GM23338 (cell line): Measurements from ENCODE around the gene EYA2. TPM values are rescaled to one million over a fixed set of nuclear protein-coding genes. Genes with fewer than 3 reads are reported as not detected.

Source experiments
- ATAC-seq: fragments of 200-7000 bp; cut with Tn5 transposase; 3 replicates; pipeline ENCODE4 v1.9.1; 2020
- DNase-seq: peaks from one replicate; pipeline ENCODE4 v3.0.0-alpha.2; 2015; ENCODE audit warnings: low spot score
- H2AFZ ChIP-seq: fragments of 200-600 bp; sonication (generic); 2 replicates; pipeline ENCODE4 v1.8.0; 2016; ENCODE audit warnings: antibody characterized with exemption, mild to moderate bottlenecking, moderate library complexity
- H3F3A ChIP-seq: fragments of 200-600 bp; sonication (generic); replicated peaks from 2 replicates; pipeline ENCODE4 v1.8.0; 2017; ENCODE audit warnings: antibody characterized with exemption, mixed run types, low read depth
- H3K27ac ChIP-seq: fragments of 200-600 bp; sonication (generic); 2 replicates; pipeline ENCODE4 v1.6.1; 2016; ENCODE audit warnings: low read depth
- H3K27me3 ChIP-seq: fragments of 200-600 bp; sonication (generic); 2 replicates; pipeline ENCODE4 v1.8.0; 2016; ENCODE audit warnings: mild to moderate bottlenecking, mixed run types, moderate library complexity; ENCODE audit not compliant: insufficient read depth
- H3K36me3 ChIP-seq: fragments of 200-600 bp; sonication (generic); 2 replicates; pipeline ENCODE4 v1.8.0; 2016; ENCODE audit warnings: mild to moderate bottlenecking; ENCODE audit not compliant: insufficient read depth
- H3K4me1 ChIP-seq: fragments of 200-600 bp; sonication (generic); 2 replicates; pipeline ENCODE4 v1.8.0; 2016; ENCODE audit warnings: mild to moderate bottlenecking, moderate library complexity; ENCODE audit not compliant: insufficient read depth
- H3K4me2 ChIP-seq: fragments of 200-600 bp; sonication (generic); 2 replicates; pipeline ENCODE4 v1.7.1; 2017; ENCODE audit warnings: mixed run types
- H3K4me3 ChIP-seq: fragments of 200-600 bp; sonication (generic); 2 replicates; pipeline ENCODE4 v1.6.1; 2016; ENCODE audit warnings: mixed run types
- H3K79me2 ChIP-seq: fragments of 200-600 bp; sonication (generic); replicated peaks from 2 replicates; pipeline ENCODE4 v1.8.0; 2017; ENCODE audit warnings: mild to moderate bottlenecking; ENCODE audit not compliant: insufficient read depth
- H3K9me2 ChIP-seq: fragments of 200-600 bp; sonication (generic); 2 replicates; pipeline ENCODE4 v1.8.0; 2017; ENCODE audit not compliant: insufficient read depth
- H4K20me1 ChIP-seq: fragments of 200-600 bp; sonication (generic); replicated peaks from 2 replicates; pipeline ENCODE4 v1.8.0; 2017; ENCODE audit warnings: mild to moderate bottlenecking; ENCODE audit not compliant: insufficient read depth
- H3K27ac Mint-ChIP-seq: 2 replicates; pipeline ENCODE4 v1.8.0; 2020; ENCODE audit warnings: inconsistent platforms, mild to moderate bottlenecking, moderate library complexity, mixed read lengths
- H3K27me3 Mint-ChIP-seq: 3 replicates; pipeline ENCODE4 v1.8.0; 2022; ENCODE audit warnings: low read depth, mild to moderate bottlenecking, moderate library complexity, mixed read lengths, inconsistent platforms; ENCODE audit not compliant: insufficient read depth, poor library complexity
- H3K36me3 Mint-ChIP-seq: 3 replicates; pipeline ENCODE4 v1.8.0; 2021; ENCODE audit warnings: low read depth, mild to moderate bottlenecking, inconsistent platforms, moderate library complexity, mixed read lengths
- H3K4me1 Mint-ChIP-seq: 3 replicates; pipeline ENCODE4 v1.8.0; 2020; ENCODE audit warnings: mild to moderate bottlenecking, inconsistent platforms, mixed read lengths
- H3K4me3 Mint-ChIP-seq: 3 replicates; pipeline ENCODE4 v1.8.0; 2021; ENCODE audit warnings: moderate library complexity, mild to moderate bottlenecking, inconsistent platforms, mixed read lengths
- H3K9me3 Mint-ChIP-seq: 3 replicates; pipeline ENCODE4 v1.8.0; 2020; ENCODE audit warnings: moderate library complexity, mild to moderate bottlenecking, inconsistent platforms, mixed read lengths
- JUNB ChIP-seq: IDR thresholded peaks from one replicate; pipeline ENCODE4 v1.6.1; 2016; ENCODE audit warnings: antibody characterized with exemption; ENCODE audit not compliant: unreplicated experiment
- ZNF331 ChIP-seq: fragments of 250-450 bp; sonication (Bioruptor Pico); IDR thresholded peaks from 2 replicates; pipeline ENCODE4 v1.5.0; 2020; ENCODE audit warnings: low read depth, mild to moderate bottlenecking, moderate library complexity
- polyA plus RNA-seq: library from polyadenylated mRNA; unstranded; fragments of >200 nt; fragmentation: Nextera tagmentation; extraction: Ambion mirVana; gene quantifications from 2 replicates; pipeline ENCODE4 v1.2.1, GENCODE V29; 2016
- total RNA-seq: library from RNA; depleted of rRNA; stranded (reverse); fragments of >200 nt; shearing (Covaris generic); gene quantifications from 2 replicates; pipeline ENCODE4 v1.2.3, GENCODE V29; 2014
- TF ChIP-seq, protein P1 (sequence below), 2 experiments: fragments of 200-600 bp in 1 of 2; sonication (generic) in 1 of 2; conservative IDR thresholded peaks; 2 replicates each; pipeline versions ENCODE4 v1.5.1 to v1.6.1; 2016 to 2017; ENCODE audit warnings: antibody characterized with exemption in 2 of 2, low read depth in 2 of 2, mild to moderate bottlenecking in 2 of 2, moderate library complexity in 1 of 2
- TF ChIP-seq, protein P2 (sequence below): IDR thresholded peaks from one replicate; pipeline ENCODE4 v1.6.1; 2018; ENCODE audit warnings: antibody characterized with exemption; ENCODE audit not compliant: unreplicated experiment

The EYA2 gene
- total and polyA plus RNA-seq, 2 experiments from 2014 or later = 0.50 to 0.56 TPM

- Histone ChIP-seq H3K9me2 (no peaks in the 10 kb centered on the region), H3F3A (peaks cover 20% of the 10 kb centered on the region; the same call in 1 of the 2 replicates), H2AFZ (no peak overlapping the region), H4K20me1 (peaks cover 4% of the 10 kb centered on the region; the same call in 1 of the 2 replicates), H3K4me2 (no peak overlapping the region), H3K27me3 (no peaks in the 10 kb centered on the region), H3K36me3 (peaks cover 66% of the 10 kb centered on the region), H3K4me1 (no peaks in the 10 kb centered on the region), H3K27ac (no peak overlapping the region), H3K79me2 (peaks cover 53% of the 10 kb centered on the region), H3K4me3 (no peak overlapping the region)
- Mint-ChIP-seq H3K27me3 (peaks cover 10% of the 10 kb centered on the region), H3K4me3 (no peak overlapping the region), H3K4me1 (peaks cover 16% of the 10 kb centered on the region; the same call in 2 of the 3 replicates), H3K36me3 (peaks cover 94% of the 10 kb centered on the region), H3K9me3 (no peaks in the 10 kb centered on the region), H3K27ac (peak overlapping the region; percentile 65)
- peak; percentile 77 for ATAC-seq
- no peak for TF ChIP-seq JUNB
- TF ChIP-seq, protein P1, sequence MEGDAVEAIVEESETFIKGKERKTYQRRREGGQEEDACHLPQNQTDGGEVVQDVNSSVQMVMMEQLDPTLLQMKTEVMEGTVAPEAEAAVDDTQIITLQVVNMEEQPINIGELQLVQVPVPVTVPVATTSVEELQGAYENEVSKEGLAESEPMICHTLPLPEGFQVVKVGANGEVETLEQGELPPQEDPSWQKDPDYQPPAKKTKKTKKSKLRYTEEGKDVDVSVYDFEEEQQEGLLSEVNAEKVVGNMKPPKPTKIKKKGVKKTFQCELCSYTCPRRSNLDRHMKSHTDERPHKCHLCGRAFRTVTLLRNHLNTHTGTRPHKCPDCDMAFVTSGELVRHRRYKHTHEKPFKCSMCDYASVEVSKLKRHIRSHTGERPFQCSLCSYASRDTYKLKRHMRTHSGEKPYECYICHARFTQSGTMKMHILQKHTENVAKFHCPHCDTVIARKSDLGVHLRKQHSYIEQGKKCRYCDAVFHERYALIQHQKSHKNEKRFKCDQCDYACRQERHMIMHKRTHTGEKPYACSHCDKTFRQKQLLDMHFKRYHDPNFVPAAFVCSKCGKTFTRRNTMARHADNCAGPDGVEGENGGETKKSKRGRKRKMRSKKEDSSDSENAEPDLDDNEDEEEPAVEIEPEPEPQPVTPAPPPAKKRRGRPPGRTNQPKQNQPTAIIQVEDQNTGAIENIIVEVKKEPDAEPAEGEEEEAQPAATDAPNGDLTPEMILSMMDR (conservative IDR thresholded peaks at IDR 0.05; ENCODE audit: low read depth in 2 of 2) = peak; percentile 80 to 92
- DNase-seq = peak; percentile 85
Observed at GRCh38 chr20:47220161-47220582, 325.5 kb downstream of the EYA2 start.

DNA sequence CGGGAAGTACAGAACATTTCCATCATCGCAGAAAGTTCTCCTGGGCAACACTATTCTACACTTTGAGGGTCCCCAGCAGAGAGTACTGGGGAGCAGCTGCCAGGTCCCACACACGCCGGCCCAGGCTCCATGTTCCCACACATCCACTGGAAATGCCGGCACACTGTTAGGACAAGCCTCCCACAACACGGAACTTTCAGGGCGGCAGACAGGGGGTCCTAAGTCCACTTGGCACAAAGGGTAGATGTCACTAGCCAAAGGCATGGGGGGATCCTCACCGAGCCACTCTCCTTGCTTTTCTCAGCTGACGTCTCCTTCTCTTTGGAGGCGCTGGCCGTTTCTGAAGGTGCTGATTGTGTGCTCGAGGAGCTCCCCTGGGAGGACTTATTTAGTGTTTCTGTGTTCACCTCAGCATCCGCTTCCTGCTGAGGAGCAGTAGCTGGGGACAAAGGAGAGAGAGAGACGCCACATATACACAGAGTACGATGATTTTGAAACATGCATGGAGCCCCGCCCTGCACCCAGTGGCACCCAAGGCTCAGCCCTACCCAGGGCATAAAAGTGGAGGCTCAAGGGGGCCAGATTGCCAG is 326.5 kb downstream of the EYA2 start:
- H4K20me1 ChIP-seq = peaks cover 4% of the 10 kb centered on the region; the same call in 1 of the 2 replicates
- no peaks in the 10 kb centered on the region for H3K27me3 ChIP-seq
- Mint-ChIP-seq H3K4me1 (peaks cover 13% of the 10 kb centered on the region; the same call in 1 of the 3 replicates), H3K36me3 (peaks cover 93% of the 10 kb centered on the region), H3K27me3 (peaks cover 10% of the 10 kb centered on the region), H3K4me3 (no peak overlapping the region), H3K9me3 (no peaks in the 10 kb centered on the region), H3K27ac (no peak overlapping the region)
- ATAC-seq (no peak), DNase-seq (no peak)
- no peak overlapping the region for H3K4me3 ChIP-seq
- peaks cover 61% of the 10 kb centered on the region for H3K36me3 ChIP-seq
- no peak overlapping the region for H3K4me2 ChIP-seq
- H2AFZ ChIP-seq = no peak overlapping the region
- H3K27ac ChIP-seq = peak overlapping the region; percentile 78; the same call in 1 of the 2 replicates
- peaks cover 45% of the 10 kb centered on the region for H3K79me2 ChIP-seq
- TF ChIP-seq, protein P2, sequence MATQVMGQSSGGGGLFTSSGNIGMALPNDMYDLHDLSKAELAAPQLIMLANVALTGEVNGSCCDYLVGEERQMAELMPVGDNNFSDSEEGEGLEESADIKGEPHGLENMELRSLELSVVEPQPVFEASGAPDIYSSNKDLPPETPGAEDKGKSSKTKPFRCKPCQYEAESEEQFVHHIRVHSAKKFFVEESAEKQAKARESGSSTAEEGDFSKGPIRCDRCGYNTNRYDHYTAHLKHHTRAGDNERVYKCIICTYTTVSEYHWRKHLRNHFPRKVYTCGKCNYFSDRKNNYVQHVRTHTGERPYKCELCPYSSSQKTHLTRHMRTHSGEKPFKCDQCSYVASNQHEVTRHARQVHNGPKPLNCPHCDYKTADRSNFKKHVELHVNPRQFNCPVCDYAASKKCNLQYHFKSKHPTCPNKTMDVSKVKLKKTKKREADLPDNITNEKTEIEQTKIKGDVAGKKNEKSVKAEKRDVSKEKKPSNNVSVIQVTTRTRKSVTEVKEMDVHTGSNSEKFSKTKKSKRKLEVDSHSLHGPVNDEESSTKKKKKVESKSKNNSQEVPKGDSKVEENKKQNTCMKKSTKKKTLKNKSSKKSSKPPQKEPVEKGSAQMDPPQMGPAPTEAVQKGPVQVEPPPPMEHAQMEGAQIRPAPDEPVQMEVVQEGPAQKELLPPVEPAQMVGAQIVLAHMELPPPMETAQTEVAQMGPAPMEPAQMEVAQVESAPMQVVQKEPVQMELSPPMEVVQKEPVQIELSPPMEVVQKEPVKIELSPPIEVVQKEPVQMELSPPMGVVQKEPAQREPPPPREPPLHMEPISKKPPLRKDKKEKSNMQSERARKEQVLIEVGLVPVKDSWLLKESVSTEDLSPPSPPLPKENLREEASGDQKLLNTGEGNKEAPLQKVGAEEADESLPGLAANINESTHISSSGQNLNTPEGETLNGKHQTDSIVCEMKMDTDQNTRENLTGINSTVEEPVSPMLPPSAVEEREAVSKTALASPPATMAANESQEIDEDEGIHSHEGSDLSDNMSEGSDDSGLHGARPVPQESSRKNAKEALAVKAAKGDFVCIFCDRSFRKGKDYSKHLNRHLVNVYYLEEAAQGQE = peak; percentile 52
- no peak for TF ChIP-seq ZNF331
- no peaks in the 10 kb centered on the region for H3K9me2 ChIP-seq
- H3F3A ChIP-seq = peaks cover 20% of the 10 kb centered on the region; the same call in 1 of the 2 replicates
- no peaks in the 10 kb centered on the region for H3K4me1 ChIP-seq
